ENCODE data around the gene WFDC5.

WFDC5 gene

GRCh38 chr20:45128099-45128498, 13.1 kb upstream of the WFDC5 start:
- H3K4me1 Mint-ChIP-seq (ENCODE audit: low read depth): no peaks in the 10 kb centered on the region
- H3K4me3 Mint-ChIP-seq: no peak overlapping the region
- H3K27ac Mint-ChIP-seq: no peak overlapping the region
- H3K27me3 Mint-ChIP-seq (ENCODE audit: low read depth): peaks cover 66% of the 10 kb centered on the region
- H3K9me3 Mint-ChIP-seq: no peaks in the 10 kb centered on the region
- H3K36me3 Mint-ChIP-seq (ENCODE audit: low read depth): no peaks in the 10 kb centered on the region

DNA sequence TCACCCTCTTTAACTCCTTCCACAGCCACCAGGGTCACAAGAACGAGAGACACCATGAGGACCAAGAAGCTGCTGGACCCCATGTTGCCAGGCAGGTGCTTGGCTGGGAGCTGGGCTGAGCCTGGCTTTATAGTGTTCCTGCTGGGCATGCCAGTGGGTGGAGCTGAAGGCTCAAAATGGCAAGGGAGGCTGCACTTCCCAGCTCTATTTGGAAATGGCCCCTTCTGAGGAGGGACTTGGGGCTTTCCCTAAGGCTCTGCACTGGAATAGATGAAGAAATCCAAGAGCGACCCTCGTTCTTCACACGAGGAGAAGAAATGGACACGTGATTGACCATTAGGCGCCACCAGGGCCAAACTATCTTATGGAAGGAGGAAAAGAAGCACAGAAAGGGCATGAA, 9.4 kb upstream of the WFDC5 start, which contains the start of gene WFDC12:
WFDC12 (minus strand) TSS at position 101 of the 400 bp plus-strand sequence; CDS start at position 83, 18 bp downstream.
- no peaks in the 10 kb centered on the region for H3K36me3 Mint-ChIP-seq (ENCODE audit: low read depth)
- no peak within 1 kb of the TSS for H3K27ac Mint-ChIP-seq
- no peak within 1 kb of the TSS for H3K4me3 Mint-ChIP-seq
- H3K9me3 Mint-ChIP-seq: no peaks in the 10 kb centered on the region
- H3K4me1 Mint-ChIP-seq (ENCODE audit: low read depth): no peaks in the 10 kb centered on the region
- H3K27me3 Mint-ChIP-seq (ENCODE audit: low read depth): peaks cover 51% of the 10 kb centered on the region

GRCh38 chr20:45121388-45121787, 6.4 kb upstream of the WFDC5 start:
- H3K4me3 Mint-ChIP-seq: no peak overlapping the region
- H3K27me3 Mint-ChIP-seq (ENCODE audit: low read depth): peaks cover 42% of the 10 kb centered on the region

DNA sequence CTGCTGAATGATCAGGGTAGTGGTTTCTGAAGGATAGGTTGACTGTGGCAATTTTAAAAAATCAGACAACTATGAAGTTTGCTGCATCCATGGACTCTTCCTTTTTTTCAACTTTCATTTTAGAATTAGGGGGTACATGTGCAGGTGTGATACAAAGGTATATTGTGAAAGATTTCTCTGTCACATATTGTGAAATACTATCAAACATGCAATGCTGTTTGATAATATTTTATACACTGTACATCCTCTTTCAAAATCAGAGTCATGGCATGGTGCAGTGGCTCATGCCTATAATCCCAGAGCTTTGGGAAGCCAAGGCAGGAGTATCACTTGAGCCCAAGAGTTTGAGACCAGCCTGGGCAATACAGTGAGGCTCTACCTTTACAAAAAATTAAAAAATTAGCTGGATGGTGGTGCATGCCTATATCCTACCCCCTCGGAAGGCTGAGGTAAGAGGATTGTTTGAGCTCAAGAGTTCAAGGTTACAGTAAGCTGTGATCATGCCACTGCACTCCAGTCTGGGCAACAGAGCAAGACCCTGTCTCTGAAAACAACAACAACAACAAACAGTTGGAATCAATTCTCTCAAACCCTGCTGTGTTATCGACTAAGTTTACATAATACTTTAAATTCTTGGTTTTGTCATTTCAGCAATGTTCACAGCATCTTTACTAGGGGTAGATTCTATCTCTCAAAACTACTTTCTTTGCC, 4.7 kb upstream of the WFDC5 start:
- Mint-ChIP-seq H3K36me3 (ENCODE audit: low read depth) (no peaks in the 10 kb centered on the region), H3K27me3 (ENCODE audit: low read depth) (peaks cover 34% of the 10 kb centered on the region), H3K27ac (no peak overlapping the region), H3K4me3 (no peak overlapping the region), H3K4me1 (ENCODE audit: low read depth) (peaks cover 5% of the 10 kb centered on the region), H3K9me3 (no peaks in the 10 kb centered on the region)

More at GRCh38 chr20:45121388-45121787, 6.4 kb upstream of the WFDC5 start:
- no peaks in the 10 kb centered on the region for H3K36me3 Mint-ChIP-seq (ENCODE audit: low read depth)
- no peaks in the 10 kb centered on the region for H3K4me1 Mint-ChIP-seq (ENCODE audit: low read depth)
- H3K27ac Mint-ChIP-seq: no peak overlapping the region
- H3K9me3 Mint-ChIP-seq: no peaks in the 10 kb centered on the region

- Mint-ChIP-seq H3K4me1 (ENCODE audit: low read depth) (peaks cover 5% of the 10 kb centered on the region), H3K36me3 (ENCODE audit: low read depth) (no peaks in the 10 kb centered on the region), H3K9me3 (no peaks in the 10 kb centered on the region), H3K27ac (no peak overlapping the region), H3K4me3 (no peak overlapping the region), H3K27me3 (ENCODE audit: low read depth) (peaks cover 26% of the 10 kb centered on the region)
Measured at GRCh38 chr20:45118028-45118427, 3.1 kb upstream of the WFDC5 start.

- Mint-ChIP-seq H3K27me3 (ENCODE audit: low read depth) (peaks cover 24% of the 10 kb centered on the region), H3K4me3 (no peak overlapping the region), H3K36me3 (ENCODE audit: low read depth) (no peaks in the 10 kb centered on the region), H3K4me1 (ENCODE audit: low read depth) (peaks cover 5% of the 10 kb centered on the region), H3K9me3 (no peaks in the 10 kb centered on the region), H3K27ac (no peak overlapping the region)
Measured at GRCh38 chr20:45117581-45117980, 2.6 kb upstream of the WFDC5 start.

DNA sequence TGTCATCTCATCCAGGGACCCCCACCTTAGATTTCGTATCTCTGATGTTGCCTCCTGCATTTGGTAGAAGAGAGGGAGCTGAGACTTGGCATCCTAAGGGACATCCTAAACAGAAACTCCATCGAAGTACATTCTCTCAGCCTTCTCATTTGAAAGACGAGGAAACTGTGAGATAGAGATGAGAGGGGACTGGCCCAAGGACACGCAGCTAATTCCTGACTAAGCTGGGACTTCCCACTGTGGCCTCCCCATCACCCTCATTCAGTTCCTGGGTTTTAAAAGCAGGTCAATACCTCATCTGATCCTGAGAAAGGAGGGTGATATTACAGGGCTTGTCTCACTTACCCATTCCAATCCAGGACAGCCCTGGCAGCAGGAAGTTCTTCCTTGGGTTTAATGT, 855 bp upstream of the WFDC5 start:
- no peaks in the 10 kb centered on the region for H3K9me3 Mint-ChIP-seq
- H3K4me3 Mint-ChIP-seq: no peak overlapping the region
- H3K27me3 Mint-ChIP-seq (ENCODE audit: low read depth): peaks cover 16% of the 10 kb centered on the region
- no peak overlapping the region for H3K27ac Mint-ChIP-seq
- H3K4me1 Mint-ChIP-seq (ENCODE audit: low read depth): peaks cover 5% of the 10 kb centered on the region
- no peaks in the 10 kb centered on the region for H3K36me3 Mint-ChIP-seq (ENCODE audit: low read depth)

GRCh38 chr20:45115386-45115774, 406 bp upstream of the WFDC5 start:
- H3K4me3 Mint-ChIP-seq: no peak overlapping the region
- H3K27ac Mint-ChIP-seq: no peak overlapping the region
- peaks cover 5% of the 10 kb centered on the region for H3K4me1 Mint-ChIP-seq (ENCODE audit: low read depth)
- H3K9me3 Mint-ChIP-seq: no peaks in the 10 kb centered on the region
- peaks cover 14% of the 10 kb centered on the region for H3K27me3 Mint-ChIP-seq (ENCODE audit: low read depth)
- no peaks in the 10 kb centered on the region for H3K36me3 Mint-ChIP-seq (ENCODE audit: low read depth)

DNA sequence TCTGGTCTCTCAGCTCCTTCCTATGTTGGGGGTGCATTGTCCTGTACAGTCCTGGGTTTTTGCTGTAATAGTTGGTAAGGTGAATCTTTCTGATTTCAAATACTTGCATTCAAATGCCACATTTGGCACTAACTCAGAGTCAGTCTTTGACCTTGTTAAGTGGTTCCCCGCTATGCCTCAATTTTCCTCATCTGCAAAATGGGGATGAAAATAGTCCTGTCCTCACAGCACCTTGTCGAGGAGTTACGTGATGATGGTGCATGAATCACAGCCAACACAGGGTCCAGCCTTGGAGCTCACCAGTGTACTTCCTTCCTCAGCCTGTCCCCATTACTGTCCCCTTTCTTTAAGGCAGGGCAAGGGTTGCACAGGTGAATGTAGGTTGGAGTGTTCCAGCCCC, 1.1 kb downstream of the WFDC5 start:
- Mint-ChIP-seq H3K4me1 (ENCODE audit: low read depth) (peaks cover 5% of the 10 kb centered on the region), H3K36me3 (ENCODE audit: low read depth) (no peaks in the 10 kb centered on the region), H3K4me3 (no peak overlapping the region), H3K27ac (no peak overlapping the region), H3K27me3 (ENCODE audit: low read depth) (peaks cover 10% of the 10 kb centered on the region), H3K9me3 (no peaks in the 10 kb centered on the region)

DNA sequence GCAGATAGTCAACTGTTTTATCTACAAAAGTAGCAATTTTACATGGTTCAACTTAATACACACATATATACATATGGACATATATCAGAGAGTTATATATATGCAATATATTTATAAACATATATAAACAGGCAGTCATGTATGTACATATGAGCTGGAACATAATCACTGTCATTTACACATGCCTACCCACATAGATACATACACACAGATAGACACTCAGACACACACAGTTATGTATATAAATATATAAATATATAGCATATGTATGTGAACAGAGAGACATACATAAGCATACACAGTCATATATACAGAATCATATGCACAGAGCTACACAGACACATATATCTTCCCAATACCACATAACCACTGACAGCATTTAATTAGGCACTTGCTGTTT, 2.2 kb downstream of the WFDC5 start:
- Mint-ChIP-seq H3K36me3 (ENCODE audit: low read depth) (no peaks in the 10 kb centered on the region), H3K27me3 (ENCODE audit: low read depth) (peaks cover 6% of the 10 kb centered on the region), H3K4me1 (ENCODE audit: low read depth) (peaks cover 5% of the 10 kb centered on the region), H3K27ac (no peak overlapping the region), H3K9me3 (no peaks in the 10 kb centered on the region), H3K4me3 (no peak overlapping the region)

DNA sequence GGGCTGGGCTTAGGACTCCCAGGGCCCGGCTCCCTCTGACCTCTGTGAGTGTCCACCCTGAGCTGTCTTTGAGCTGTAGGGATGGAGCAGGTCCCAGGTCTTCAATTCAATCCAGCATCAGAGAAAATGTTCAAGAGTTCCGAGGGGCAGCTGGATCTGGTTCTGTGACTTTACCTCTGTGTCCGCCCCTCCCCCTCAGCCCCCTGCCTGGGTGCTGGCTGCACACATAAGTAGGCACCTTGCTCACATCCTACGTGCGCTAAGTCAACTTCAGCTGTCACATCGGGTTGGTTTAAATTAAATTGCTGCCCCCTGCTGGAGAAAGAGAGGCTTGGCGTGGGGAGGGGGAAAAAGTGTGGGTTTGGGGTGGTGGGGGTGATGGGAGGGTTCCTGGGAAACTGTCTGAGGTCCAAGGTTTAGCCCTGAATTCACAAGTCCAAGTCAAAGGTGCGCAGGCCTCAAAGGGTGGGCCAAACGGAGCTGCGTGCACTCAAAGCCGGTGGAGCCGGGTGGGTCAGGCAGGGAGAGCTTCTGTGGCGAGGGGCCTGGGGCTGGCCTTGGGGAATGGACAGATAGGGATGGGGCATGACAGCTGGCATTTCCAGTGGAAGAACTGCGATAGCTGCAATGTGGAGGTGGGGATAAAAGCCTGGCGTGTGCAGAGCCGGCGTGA, 3.0 kb downstream of the WFDC5 start:
- Mint-ChIP-seq H3K27ac (no peak overlapping the region), H3K36me3 (ENCODE audit: low read depth) (no peaks in the 10 kb centered on the region), H3K4me3 (no peak overlapping the region), H3K27me3 (ENCODE audit: low read depth) (no peaks in the 10 kb centered on the region), H3K9me3 (no peaks in the 10 kb centered on the region), H3K4me1 (ENCODE audit: low read depth) (peaks cover 5% of the 10 kb centered on the region)

DNA sequence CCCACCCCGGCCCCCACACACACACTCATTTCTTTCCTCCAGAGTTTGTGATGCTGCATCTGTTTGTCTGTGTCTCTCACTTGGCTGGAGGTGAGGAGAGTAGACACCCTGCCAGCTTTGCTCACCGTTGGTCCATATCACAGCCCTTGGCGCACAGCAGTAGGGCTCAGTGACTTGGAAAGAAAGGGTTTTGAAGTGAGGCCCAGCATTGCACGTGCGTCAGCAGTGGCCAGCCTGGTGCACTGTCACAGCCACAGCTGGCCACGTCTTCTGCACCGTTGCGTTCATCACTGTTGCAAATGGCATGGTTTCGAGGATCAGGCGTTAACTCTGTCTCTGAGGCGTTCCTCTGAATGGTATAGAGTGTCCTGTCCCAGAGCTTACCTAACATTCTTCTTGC, 3.7 kb downstream of the WFDC5 start:
- Mint-ChIP-seq H3K4me1 (ENCODE audit: low read depth) (peaks cover 5% of the 10 kb centered on the region), H3K9me3 (no peaks in the 10 kb centered on the region), H3K4me3 (no peak overlapping the region), H3K36me3 (ENCODE audit: low read depth) (no peaks in the 10 kb centered on the region), H3K27me3 (ENCODE audit: low read depth) (no peaks in the 10 kb centered on the region), H3K27ac (no peak overlapping the region)

GRCh38 chr20:45110301-45110700, 4.7 kb downstream of the WFDC5 start:
- H3K27ac Mint-ChIP-seq: no peak overlapping the region
- H3K4me1 Mint-ChIP-seq (ENCODE audit: low read depth): peaks cover 4% of the 10 kb centered on the region
- H3K27me3 Mint-ChIP-seq (ENCODE audit: low read depth): peaks cover under 1% of the 10 kb centered on the region
- no peaks in the 10 kb centered on the region for H3K9me3 Mint-ChIP-seq
- no peaks in the 10 kb centered on the region for H3K36me3 Mint-ChIP-seq (ENCODE audit: low read depth)
- H3K4me3 Mint-ChIP-seq: no peak overlapping the region

GRCh38 chr20:45109634-45110033, 5.3 kb downstream of the WFDC5 start:
- Mint-ChIP-seq H3K9me3 (no peaks in the 10 kb centered on the region), H3K4me1 (ENCODE audit: low read depth) (no peaks in the 10 kb centered on the region), H3K36me3 (ENCODE audit: low read depth) (no peaks in the 10 kb centered on the region), H3K27ac (no peak overlapping the region), H3K27me3 (ENCODE audit: low read depth) (peaks cover 6% of the 10 kb centered on the region), H3K4me3 (no peak overlapping the region)

- H3K27ac Mint-ChIP-seq: no peak overlapping the region
- peaks cover 32% of the 10 kb centered on the region for H3K27me3 Mint-ChIP-seq (ENCODE audit: low read depth)
- no peaks in the 10 kb centered on the region for H3K9me3 Mint-ChIP-seq
- H3K4me3 Mint-ChIP-seq: no peak overlapping the region
- H3K4me1 Mint-ChIP-seq (ENCODE audit: low read depth): peaks cover 4% of the 10 kb centered on the region
- no peaks in the 10 kb centered on the region for H3K36me3 Mint-ChIP-seq (ENCODE audit: low read depth)
Measured at GRCh38 chr20:45105317-45105716, 9.7 kb downstream of the WFDC5 start.

Data from T-helper 1 cell treated with Interleukin-12 subunit alpha and Interleukin-12 subunit beta and Interleukin-4 antibody, amounts not matched to agents 30 μg/mL and 1 μg/mL, for 36 hours (primary cell).